K562 (cell line): ENCODE results near the gene MAPKAPK2. TPM values are rescaled to one million over a fixed set of nuclear protein-coding genes. Genes with fewer than 3 reads are reported as not detected.

ENCODE experiments used
- BCOR ChIP-seq: fragments of 450-650 bp; IDR thresholded peaks from 2 replicates; pipeline ENCODE4 v1.6.1; 2016
- BRD9 ChIP-seq: fragments of 450-650 bp; IDR thresholded peaks from 2 replicates; pipeline ENCODE4 v1.6.1; 2018; ENCODE audit warnings: low read depth; ENCODE audit not compliant: partially characterized antibody
- CREB1 ChIP-seq, 2 experiments: sonication (generic) in 1 of 2; formaldehyde crosslinking in 1 of 2; IDR thresholded peaks; 2 replicates each; pipeline versions ENCODE4 v1.6.1 to v1.8.0; 2012 to 2022; ENCODE audit warnings: inconsistent platforms in 1 of 2, mild to moderate bottlenecking in 1 of 2, missing genetic modification reagents in 1 of 2, moderate library complexity in 1 of 2
- CTCF ChIP-seq, 3 experiments: IDR thresholded peaks in 2 of 3; conservative IDR thresholded peaks in 1 of 3; 2 replicates each; pipeline ENCODE4 v1.5.1; 2011 to 2012; ENCODE audit warnings: low read length in 3 of 3, mild to moderate bottlenecking in 3 of 3, control low read depth in 2 of 3, improper control_type of control experiment in 1 of 3, inconsistent platforms in 1 of 3, low read depth in 1 of 3, mixed read lengths in 1 of 3, moderate library complexity in 1 of 3; ENCODE audit not compliant: insufficient read depth in 2 of 3
- EGR1 ChIP-seq: fragments of 450-650 bp; conservative IDR thresholded peaks from 2 replicates; pipeline ENCODE4 v1.6.1; 2017; ENCODE audit warnings: mild to moderate bottlenecking
- FOXA3 ChIP-seq, 2 experiments: fragments of 450-650 bp in 1 of 2; sonication (generic) in 1 of 2; formaldehyde crosslinking; IDR thresholded peaks in 1 of 2; conservative IDR thresholded peaks in 1 of 2; 2 replicates each; pipeline versions ENCODE4 v1.4.0 to v1.8.0; 2020 to 2022; ENCODE audit warnings: mild to moderate bottlenecking in 2 of 2, missing genetic modification reagents in 1 of 2
- GTF2E2 ChIP-seq: fragments of 200-800 bp; sonication (Bioruptor generic); IDR thresholded peaks from 2 replicates; pipeline ENCODE4 v1.6.1; 2016; ENCODE audit warnings: missing genetic modification characterization, missing compliant biosample characterization
- IRF9 ChIP-seq: fragments of 450-650 bp; IDR thresholded peaks from 2 replicates; pipeline ENCODE4 v1.6.1; 2016; ENCODE audit warnings: missing biosample characterization, missing genetic modification characterization
- MYBL2 ChIP-seq, 2 experiments: fragments of 450-650 bp in 1 of 2; sonication (generic) in 1 of 2; formaldehyde crosslinking in 1 of 2; IDR thresholded peaks; 2 replicates each; pipeline versions ENCODE4 v1.6.1 to v1.8.1; 2017 to 2022; ENCODE audit warnings: borderline replicate concordance in 1 of 2, inconsistent platforms in 1 of 2, low read depth in 1 of 2, mild to moderate bottlenecking in 1 of 2, missing genetic modification reagents in 1 of 2, moderate library complexity in 1 of 2
- NFIX ChIP-seq: fragments of 250-450 bp; sonication (Bioruptor Pico); IDR thresholded peaks from 2 replicates; pipeline ENCODE4 v1.4.0; 2020; ENCODE audit warnings: low read depth, mild to moderate bottlenecking, moderate library complexity
- RBM25 ChIP-seq: fragments of 200-400 bp; formaldehyde crosslinking; IDR thresholded peaks from 2 replicates; pipeline ENCODE4 v1.6.1; 2018; ENCODE audit warnings: low read length, low read depth, moderate library complexity; ENCODE audit not compliant: severe bottlenecking
- SMARCA5 ChIP-seq: fragments of 450-650 bp; IDR thresholded peaks from 2 replicates; pipeline ENCODE4 v1.6.1; 2016
- SREBF1 ChIP-seq: fragments of 150-350 bp; IDR thresholded peaks from 2 replicates; pipeline ENCODE4 v1.6.1; 2014; ENCODE audit warnings: antibody characterized with exemption, low read depth, low read length, borderline replicate concordance
- STAT5B ChIP-seq: fragments of 250-450 bp; sonication (Bioruptor Pico); IDR thresholded peaks from 2 replicates; pipeline ENCODE4 v1.8.0; 2021; ENCODE audit warnings: mild to moderate bottlenecking, inconsistent platforms
- XRCC4 ChIP-seq: IDR thresholded peaks from one replicate; pipeline ENCODE4 v1.6.1; 2011; ENCODE audit not compliant: insufficient read depth, insufficient read length; ENCODE audit errors: extremely low read depth
- ZNF12 ChIP-seq: sonication (generic); formaldehyde crosslinking; IDR thresholded peaks from 2 replicates; pipeline ENCODE4 v1.4.0; 2020; ENCODE audit warnings: mild to moderate bottlenecking, missing genetic modification reagents
- ZNF263 ChIP-seq: sonication (generic); formaldehyde crosslinking; IDR thresholded peaks from 2 replicates; pipeline ENCODE4 v1.8.0; 2022; ENCODE audit warnings: mild to moderate bottlenecking, missing genetic modification reagents, borderline replicate concordance
- ZNF436 ChIP-seq: fragments of 250-450, 450-650 bp; sonication (Bioruptor Pico); formaldehyde crosslinking; IDR thresholded peaks from 2 replicates; pipeline ENCODE4 v1.7.0; 2020; ENCODE audit warnings: mild to moderate bottlenecking
- polyA plus RNA-seq, 8 experiments: library from polyadenylated mRNA; depleted of rRNA in 4 of 8; stranded (reverse) in 5 of 8; unstranded in 3 of 8; fragments of >200 nt; fragmentation: Nextera tagmentation in 2 of 8; fragmentation: Illumina TruSeq in 1 of 8; extraction: Ambion mirVana in 2 of 8; extraction: Trizol in 1 of 8; gene quantifications; 2 replicates each; pipeline versions ENCODE4 v1.2.1 to v1.2.3, GENCODE V29; 2011 to 2014; ENCODE audit warnings: inconsistent platforms in 1 of 8, missing spikeins in 1 of 8
- total RNA-seq, 7 experiments: library from RNA; depleted of rRNA in 6 of 7; stranded (reverse); fragments of >200 nt in 6 of 7; fragmentation: Illumina TruSeq in 2 of 7; extraction: Trizol in 2 of 7; gene quantifications; 2 replicates each; pipeline versions ENCODE4 v1.2.1 to v1.2.3, GENCODE V29; 2011 to 2021; ENCODE audit warnings: low replicate concordance in 1 of 7
- TF ChIP-seq, protein P1 (sequence below): sonication (generic); formaldehyde crosslinking; IDR thresholded peaks from 2 replicates; pipeline ENCODE4 v1.8.0; 2023; ENCODE audit warnings: missing genetic modification reagents, mild to moderate bottlenecking, borderline replicate concordance

Gene MAPKAPK2
- total and polyA plus RNA-seq, 9 of the 15 experiments (the other 6 are each of a cell fraction or from before 2014, with no cell fraction given) = 0.63 to 94.2 (median 52.1) TPM

- TF ChIP-seq, protein P1, sequence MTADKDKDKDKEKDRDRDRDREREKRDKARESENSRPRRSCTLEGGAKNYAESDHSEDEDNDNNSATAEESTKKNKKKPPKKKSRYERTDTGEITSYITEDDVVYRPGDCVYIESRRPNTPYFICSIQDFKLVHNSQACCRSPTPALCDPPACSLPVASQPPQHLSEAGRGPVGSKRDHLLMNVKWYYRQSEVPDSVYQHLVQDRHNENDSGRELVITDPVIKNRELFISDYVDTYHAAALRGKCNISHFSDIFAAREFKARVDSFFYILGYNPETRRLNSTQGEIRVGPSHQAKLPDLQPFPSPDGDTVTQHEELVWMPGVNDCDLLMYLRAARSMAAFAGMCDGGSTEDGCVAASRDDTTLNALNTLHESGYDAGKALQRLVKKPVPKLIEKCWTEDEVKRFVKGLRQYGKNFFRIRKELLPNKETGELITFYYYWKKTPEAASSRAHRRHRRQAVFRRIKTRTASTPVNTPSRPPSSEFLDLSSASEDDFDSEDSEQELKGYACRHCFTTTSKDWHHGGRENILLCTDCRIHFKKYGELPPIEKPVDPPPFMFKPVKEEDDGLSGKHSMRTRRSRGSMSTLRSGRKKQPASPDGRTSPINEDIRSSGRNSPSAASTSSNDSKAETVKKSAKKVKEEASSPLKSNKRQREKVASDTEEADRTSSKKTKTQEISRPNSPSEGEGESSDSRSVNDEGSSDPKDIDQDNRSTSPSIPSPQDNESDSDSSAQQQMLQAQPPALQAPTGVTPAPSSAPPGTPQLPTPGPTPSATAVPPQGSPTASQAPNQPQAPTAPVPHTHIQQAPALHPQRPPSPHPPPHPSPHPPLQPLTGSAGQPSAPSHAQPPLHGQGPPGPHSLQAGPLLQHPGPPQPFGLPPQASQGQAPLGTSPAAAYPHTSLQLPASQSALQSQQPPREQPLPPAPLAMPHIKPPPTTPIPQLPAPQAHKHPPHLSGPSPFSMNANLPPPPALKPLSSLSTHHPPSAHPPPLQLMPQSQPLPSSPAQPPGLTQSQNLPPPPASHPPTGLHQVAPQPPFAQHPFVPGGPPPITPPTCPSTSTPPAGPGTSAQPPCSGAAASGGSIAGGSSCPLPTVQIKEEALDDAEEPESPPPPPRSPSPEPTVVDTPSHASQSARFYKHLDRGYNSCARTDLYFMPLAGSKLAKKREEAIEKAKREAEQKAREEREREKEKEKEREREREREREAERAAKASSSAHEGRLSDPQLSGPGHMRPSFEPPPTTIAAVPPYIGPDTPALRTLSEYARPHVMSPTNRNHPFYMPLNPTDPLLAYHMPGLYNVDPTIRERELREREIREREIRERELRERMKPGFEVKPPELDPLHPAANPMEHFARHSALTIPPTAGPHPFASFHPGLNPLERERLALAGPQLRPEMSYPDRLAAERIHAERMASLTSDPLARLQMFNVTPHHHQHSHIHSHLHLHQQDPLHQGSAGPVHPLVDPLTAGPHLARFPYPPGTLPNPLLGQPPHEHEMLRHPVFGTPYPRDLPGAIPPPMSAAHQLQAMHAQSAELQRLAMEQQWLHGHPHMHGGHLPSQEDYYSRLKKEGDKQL (CRISPR knock-in tag) = no peak
- TF ChIP-seq GTF2E2 (tag) = no peak
- no peak for TF ChIP-seq ZNF436 (CRISPR knock-in tag)
- no peak for TF ChIP-seq EGR1
- TF ChIP-seq MYBL2 (IDR thresholded peaks at IDR 0.05; ENCODE audit: low read depth) = no peak
- no peak for TF ChIP-seq MYBL2 (CRISPR knock-in tag; IDR thresholded peaks at IDR 0.05; ENCODE audit: borderline replicate concordance)
- no peak for TF ChIP-seq CREB1 (IDR thresholded peaks at IDR 0.05)
- no peak for TF ChIP-seq CREB1 (CRISPR knock-in tag; IDR thresholded peaks at IDR 0.05)
- TF ChIP-seq SREBF1 = no peak
- TF ChIP-seq XRCC4 = no peak
- no peak for TF ChIP-seq ZNF263
- no peak for TF ChIP-seq STAT5B (CRISPR knock-in tag)
- TF ChIP-seq BCOR = 0 out of 2 replicates have a peak, but pooled peaks have one; percentile 22
- peak; percentile 83; the same call in 1 of the 2 replicates for TF ChIP-seq ZNF12 (CRISPR knock-in tag)
- peak; percentile 29 for TF ChIP-seq RBM25
- no peak for TF ChIP-seq NFIX (CRISPR knock-in tag)
- TF ChIP-seq FOXA3 (CRISPR knock-in tag; conservative IDR thresholded peaks at IDR 0.05 in 1 of 2, IDR thresholded peaks at IDR 0.05 in 1 of 2) = no peak
- TF ChIP-seq BRD9 = no peak
- TF ChIP-seq SMARCA5 = peak; percentile 58; the same call in 1 of the 2 replicates
- no peak for TF ChIP-seq IRF9 (tag)
- no peak for TF ChIP-seq CTCF (IDR thresholded peaks at IDR 0.05 in 2 of 3, conservative IDR thresholded peaks at IDR 0.05 in 1 of 3; ENCODE audit: insufficient read depth in 2 of 3, low read depth in 1 of 3, low read length in 3 of 3)
Measured at GRCh38 chr1:206739411-206740076, 54.8 kb downstream of the MAPKAPK2 start (continued).
